CD4-positive, alpha-beta T cell treated with Interleukin-2 at 100 ng/mL for 4 hours (primary cell): ENCODE measurements around the gene SPTBN5.

Experiments
- DNase-seq: peaks from one replicate; pipeline ENCODE4 v3.0.0-alpha.2; 2020; ENCODE audit warnings: low spot score

The SPTBN5 gene

DNA sequence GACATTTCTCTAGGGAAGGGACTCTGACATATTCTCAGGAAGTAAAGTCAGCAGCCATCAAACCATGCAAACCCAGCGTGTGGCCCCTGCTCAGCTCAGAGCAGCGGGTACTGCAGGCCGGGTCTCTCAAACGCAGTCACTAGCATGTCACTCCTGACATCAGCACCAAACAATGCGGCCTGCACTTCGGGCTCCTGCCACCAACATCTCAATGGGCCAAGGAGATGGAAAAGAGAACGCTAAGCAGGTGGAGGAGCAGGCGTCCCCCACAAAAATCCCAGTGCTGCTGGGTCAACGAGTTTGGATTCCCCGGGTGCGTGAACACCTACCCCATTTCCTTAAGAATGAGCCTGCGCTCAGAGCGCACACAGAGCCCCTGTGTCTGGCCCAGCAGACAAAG, 9.9 kb upstream of the SPTBN5 start:
- no peak for DNase-seq

DNA sequence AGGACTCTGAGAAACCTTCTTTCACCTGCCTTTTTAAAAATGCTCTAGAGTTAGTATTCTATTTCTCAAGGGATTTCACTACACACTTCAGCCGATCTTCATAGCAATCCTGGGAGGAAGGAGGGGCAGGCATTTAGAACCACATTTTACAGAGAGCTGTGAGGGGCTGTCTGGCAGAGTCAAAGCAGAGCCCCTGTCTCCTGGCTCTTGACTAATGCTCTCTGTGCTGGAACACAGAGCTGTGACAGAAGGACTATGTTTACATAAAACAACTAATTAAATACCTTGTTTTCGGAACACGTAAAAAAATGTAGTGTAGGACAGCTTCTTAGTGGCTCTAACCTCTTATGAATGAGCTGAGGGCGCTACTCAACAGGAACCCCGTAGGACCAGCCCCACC, 7.6 kb upstream of the SPTBN5 start:
- DNase-seq = no peak

DNA sequence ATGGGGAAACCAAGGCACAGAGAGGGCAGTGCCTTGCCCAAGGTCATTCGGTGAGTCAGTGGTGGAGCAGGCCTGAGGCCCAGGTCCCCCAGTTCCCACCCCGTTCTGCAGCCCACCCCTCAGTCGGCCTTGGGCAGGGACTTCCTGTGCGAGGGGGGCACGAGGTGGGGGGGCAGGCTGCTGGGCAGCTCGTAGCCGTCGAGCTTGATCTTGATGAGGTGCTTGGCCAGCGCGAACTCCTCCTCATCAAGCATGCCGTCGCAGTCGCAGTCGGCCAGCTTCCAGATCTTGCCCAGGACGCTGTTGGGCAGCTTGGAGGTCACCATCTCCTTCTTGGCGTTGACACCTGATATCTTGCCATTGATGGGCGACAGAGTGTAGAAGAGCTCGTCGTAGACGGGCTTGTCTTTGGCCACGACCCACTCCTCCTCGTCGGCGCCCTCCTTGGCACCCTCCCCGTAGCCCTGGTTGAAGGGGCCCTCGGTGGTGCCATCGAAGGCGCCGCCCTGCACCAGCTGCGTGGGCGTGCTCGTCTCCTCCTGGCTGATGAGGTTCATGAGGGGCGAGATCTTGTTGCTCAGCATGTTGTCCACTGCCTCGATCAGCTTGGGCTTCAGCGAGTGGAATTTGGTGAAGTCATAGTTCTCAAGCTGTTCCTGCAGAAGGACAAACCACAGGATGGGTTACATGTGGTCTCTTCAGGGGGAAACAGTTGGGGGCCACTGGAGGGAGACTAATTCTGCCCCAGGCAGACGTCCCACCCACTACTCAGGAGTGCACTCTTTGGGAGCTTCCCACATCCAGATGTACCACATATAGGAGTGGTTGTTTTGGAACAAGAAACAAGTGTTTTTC, 6.9 kb upstream of the SPTBN5 start:
- DNase-seq = no peak

DNA sequence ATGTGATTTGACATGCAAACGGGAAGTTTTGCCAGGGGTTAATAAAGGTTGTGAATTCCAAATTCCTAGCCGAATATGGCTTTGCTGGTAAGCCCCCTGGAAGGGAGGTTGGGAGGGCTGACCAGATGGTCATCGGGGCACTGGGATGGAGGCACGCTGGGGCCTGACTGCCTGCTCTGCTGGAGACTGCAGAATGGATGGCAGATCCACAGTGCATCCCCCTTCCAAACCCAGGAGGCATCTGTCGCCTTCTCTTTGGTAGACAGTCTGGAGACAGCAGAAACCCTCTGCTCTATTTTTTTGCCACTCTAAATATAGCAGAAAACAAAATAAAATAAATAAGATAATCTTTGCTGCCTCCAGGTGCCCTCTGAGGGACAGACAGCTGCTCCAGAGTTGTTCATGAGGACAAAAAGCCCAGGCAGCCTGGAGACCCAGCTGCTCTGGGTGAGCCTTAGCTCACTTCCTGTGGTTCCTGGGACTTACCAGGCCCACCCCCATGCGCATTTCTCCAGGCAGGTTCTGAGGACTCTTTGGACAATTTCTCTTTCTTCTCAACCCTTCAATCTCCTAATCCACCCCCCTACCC, 6.1 kb upstream of the SPTBN5 start:
- DNase-seq = no peak

DNA sequence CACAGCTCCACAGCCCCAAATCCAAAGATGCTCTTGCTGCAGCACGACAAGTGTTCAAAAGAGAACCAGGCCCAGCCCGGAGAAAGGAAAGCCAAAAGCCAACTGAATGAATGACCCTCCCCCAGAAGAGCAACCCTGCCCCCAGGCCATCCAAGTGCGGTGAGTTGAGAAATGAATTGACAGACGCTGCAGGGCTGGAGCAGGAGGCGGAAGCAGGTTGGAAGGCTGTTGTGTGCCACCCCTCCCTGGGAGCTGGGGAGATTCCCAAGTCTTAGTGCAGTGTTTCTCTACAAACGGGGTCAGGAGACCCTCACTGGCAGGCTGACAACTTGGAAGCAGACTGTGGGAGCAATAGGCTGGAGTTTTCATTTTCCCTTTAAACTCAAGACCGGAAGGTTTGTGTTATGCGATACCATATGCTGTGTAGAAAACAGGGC, 3.5 kb upstream of the SPTBN5 start:
- no peak for DNase-seq

DNA sequence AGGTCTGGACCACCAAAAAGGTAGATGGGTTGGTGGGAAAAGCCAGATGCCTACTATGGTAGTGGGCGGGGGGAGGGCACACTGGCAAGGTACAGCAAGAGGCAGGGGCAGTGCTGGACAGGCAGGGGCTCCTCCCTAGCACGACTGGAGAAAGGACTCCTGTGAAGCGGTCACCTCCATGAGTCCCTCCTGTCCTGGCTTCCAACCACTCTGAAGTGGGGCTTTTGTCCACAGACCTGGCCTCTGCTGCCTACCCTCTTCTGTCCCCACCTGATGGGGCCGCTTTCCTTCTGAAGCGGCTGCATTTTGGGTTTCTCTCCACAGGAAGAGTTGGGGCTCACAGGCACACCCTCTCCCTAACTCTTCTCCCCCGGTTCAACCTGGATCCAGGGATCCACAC, 2.7 kb upstream of the SPTBN5 start:
- no peak for DNase-seq

DNA sequence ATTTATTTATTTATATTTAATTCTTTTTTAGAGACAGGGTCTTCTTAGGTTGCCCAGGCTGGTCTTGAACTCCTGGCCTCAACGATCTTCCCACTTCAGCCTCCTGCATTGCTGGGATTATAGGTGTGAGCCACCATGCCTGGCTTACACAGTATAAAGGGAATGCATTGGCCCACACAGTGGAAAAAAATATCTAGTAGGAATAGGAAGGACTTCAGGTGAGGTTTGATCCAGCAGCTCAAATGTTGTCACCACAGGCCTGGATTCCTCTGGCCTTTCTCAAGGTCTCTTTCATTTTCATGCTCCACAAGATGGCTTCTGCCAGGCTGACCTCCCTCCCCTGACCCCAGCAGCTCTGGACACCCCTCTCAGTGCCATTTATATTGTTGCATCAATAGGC, 2.1 kb upstream of the SPTBN5 start:
- DNase-seq = no peak

DNA sequence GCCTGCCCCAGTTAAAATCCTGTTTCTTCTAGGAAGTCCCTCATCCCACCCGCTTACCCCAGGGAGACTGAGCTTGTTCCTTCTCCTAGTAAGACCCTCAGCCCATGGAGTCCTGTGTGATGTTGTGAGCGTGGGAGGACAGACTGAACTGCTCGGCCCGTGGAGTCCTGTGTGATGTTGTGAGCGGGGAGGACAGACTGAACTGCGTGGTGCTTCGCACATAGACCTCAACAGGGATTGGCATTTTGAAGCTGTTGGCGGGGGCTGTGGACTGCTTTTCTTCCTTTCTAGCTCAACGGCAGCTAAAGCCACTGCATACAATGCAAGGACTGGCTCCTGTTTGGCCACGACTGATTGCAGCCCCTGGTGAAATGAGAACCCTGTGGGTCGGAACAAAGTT, 1.6 kb upstream of the SPTBN5 start:
- DNase-seq = peak; percentile 1

DNA sequence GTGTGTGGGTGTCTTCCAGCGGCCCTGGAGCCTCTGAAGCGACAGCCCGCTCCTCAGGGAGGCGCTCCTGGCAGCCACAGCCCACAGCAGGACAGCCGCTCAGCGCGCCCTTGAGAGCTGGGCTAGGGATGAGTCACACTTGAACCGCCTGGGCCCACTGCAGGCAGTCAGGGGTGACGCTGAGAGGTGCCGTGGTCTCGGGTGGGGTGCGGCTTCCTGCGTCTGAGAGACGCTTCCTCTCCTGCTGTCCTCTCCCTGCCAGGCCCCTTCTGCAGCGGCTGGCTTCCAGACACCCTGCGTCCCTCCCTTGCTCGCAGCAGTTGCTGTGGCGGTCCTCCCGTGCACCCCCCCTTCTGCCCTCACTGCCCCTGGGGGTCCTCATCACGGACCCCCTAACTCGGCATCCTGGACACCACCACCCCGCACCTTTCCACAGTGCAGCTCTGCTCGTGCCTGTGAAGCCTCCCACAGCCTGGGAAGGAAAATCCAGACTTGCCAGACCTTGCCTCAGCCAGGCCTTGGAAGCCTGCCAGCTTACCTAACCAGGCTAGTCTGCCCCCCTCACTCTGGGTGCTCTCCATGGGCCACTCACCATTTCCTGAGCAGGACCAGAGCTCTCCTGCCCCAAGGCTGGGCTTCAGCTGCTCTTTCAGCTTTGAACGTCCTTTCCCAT, 1.1 kb upstream of the SPTBN5 start:
- DNase-seq = peak; percentile 95

DNA sequence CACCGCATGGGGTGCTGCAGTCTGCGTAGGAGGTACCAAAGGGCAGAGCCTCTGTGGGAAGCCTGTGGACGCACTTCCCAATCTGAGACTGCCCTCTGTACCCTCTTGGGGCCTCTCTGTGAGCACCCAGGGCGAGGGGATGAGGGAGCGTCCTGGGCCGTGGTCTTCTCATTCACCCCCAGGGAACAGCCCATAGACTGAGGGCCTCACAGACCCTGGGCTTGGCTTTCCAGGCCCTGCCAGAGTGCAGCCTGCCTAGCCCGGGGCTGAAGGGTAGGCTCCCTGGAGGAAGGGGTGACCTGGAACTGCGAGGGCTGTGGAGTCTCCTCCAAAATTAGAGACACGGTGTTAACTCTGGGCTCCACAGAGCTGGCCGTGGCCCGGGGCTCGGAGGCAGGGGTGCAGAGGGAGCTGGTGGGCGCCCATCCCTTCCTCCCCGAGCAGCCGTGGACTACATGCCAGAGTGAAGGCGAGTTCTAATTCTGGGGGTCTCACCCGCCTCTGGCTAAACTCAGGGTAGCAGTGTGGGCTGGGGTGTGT, 468 bp upstream of the SPTBN5 start:
- DNase-seq = no peak

DNA sequence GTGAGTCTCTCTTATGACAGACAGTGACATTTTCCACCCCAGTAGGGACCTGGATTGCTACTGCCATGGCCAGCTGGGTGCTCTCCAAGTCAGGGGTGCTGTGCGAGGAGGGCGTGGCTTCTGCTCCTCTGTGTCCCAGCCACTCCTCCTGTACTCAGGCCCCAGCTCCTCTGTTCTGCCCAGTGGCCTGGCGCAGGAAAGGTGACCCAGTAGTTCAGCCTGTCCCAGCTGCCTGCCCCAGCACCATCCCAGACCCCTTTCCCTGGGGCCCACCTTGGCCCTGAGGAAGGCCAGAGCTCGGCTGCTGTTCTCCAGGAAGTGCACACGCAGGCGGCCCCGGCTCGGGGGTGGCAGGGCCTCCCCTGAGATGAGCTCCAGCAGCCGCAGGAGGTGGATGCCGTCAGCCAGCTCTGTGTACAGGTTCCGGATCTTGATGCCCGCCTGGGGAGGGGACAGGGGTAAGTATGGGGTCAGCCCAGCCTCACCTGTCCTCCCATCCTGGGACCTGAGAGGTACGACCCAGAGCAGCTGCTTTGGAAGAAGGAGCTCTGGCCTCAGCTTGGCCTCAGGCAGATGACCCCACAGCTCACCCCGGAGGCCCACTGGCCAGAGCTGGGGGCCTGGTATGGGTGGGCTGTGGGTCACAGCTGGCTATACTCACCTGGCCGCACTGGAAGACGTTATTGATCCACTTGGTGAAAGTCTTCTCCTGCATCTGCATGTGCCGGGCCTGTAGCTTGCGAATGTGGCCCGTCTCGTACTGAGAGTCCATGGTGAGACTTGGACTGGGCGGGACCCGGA, 1.0 kb downstream of the SPTBN5 start:
- DNase-seq = peak; percentile 11

DNA sequence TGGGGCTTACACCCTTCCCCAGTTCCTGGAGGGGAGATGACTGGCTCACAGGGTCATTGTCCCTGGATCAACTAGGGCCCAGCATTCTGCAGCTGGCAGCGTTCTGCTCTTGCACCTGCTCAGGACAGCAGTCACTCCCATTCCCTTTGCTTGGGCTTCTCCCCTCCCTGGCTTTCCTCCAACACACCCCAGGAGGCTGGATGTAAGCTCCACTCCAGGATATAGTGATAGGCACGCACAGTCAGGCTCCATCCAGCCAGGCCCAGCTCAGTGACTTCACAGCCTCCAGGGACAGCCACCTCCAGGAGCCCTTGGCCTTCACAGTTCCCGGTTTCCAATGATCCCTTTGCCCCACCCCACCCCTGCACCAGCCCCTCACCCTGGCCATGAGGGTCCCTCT, 1.9 kb downstream of the SPTBN5 start:
- no peak for DNase-seq

DNA sequence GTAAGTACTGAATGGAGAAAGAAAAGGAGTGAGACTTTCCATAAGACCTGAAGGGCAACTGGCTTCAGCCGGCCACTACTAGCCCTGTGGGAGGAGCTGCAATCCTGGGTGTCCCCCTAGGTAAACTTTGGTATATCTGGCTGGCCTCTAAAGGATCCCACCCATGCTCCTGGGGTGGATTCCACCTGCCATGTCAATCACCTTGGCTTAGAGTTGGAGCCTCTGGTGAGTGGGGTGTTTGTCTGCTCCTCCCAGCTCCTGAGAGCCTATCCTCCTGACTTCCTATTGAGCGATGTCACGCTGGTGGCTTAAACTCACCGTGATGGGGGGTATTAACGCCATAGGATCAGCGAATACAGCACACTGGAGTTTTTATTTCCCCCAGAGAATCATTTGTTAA, 2.6 kb downstream of the SPTBN5 start:
- no peak for DNase-seq

DNA sequence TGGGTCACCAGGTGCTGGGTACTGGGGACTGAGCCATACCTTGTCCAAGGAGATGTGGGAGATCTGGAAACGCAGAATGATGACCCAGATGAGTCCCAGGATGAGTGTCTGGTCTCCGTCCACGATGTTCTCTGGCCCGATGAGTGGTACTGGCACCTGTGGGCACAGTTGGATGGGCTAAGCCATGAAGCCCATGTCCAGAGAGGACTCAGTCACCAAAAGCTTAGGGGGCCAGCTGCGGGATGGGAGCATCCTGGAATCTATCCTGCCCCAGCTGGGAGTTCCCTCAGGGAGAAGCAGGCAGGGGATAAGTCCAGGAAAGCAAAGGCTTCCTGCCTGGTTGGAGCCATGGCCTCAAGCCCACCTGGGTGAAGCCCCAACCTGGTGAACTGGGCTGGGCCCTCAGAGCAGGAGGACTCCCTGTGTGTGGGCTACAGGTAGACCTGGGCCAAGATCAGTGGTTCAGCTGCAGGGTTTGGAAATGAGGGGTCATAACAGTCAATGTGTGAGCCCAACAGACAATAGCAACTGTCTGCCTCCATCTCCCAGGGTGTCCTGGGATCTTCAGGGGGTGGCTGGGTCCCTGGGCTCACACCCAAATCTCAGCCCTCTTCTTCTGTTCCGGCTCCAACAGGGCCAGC, 3.7 kb downstream of the SPTBN5 start:
- no peak for DNase-seq

DNA sequence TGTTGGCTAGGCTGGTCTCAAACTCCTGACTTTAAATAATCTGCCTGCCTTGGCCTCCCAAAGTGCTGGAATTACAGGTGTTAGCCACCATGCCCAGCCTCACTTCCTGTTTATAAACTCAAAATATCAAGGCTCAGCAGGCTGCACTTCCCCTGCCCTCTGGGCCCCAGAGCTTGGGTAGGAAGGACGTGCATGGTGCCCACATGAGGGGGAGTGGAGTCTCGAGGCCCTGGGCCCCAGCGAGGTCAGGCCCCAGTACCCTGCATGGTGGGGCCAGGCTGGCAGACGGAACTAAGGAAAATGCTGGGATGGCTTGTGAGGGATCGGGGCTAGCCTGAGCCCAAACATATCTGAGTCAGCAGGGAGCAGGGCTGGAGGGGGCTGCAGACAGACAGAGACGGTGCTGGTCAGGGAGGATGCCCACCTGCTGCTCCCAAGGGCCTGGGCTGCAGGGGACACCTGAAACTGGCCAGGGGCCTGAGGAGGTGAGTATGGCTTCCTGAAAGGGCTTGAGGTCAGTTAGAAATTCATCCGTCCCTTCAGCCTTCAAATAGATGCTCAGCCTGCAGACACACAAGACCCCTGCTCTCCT, 5.1 kb downstream of the SPTBN5 start:
- no peak for DNase-seq

DNA sequence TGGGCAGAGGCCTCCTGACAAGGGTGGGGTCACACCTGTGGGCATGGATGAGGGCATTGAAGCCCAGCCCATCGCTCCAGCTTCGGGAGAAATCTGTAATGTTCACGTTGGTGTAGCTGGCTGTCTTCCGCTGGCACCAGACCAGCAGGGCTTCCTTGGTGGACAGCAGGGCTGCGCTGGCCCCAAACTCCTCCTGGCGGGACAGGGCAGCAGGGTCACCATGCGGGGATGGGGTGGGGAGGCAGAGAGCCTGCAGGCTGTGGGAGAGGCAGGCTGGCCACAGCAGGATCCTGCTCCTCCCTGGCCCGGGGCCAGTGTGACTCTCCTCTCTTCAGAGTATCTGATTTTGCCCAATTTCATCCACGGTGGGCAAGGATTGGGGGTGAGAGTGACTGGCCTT, 6.0 kb downstream of the SPTBN5 start:
- no peak for DNase-seq

DNA sequence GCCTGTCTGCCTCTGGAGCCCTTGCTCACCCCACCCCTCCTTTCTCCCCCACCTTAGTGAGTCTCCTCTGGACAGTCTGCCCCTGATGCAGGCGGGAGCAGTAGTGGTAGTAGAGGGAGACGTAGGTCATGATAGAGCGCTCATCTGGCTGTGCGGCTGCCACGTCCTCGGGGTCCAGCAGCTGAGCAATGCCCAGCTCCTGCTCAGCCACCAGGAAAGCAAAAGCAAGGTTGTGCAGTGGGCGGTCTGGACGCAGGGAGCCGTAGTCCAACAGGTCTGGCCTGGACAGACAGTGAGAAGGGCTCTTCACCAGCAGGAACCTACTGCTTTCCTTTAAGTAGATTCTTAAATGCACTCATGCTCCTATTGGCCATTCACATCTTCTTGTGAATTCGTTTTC, 6.7 kb downstream of the SPTBN5 start:
- no peak for DNase-seq

DNA sequence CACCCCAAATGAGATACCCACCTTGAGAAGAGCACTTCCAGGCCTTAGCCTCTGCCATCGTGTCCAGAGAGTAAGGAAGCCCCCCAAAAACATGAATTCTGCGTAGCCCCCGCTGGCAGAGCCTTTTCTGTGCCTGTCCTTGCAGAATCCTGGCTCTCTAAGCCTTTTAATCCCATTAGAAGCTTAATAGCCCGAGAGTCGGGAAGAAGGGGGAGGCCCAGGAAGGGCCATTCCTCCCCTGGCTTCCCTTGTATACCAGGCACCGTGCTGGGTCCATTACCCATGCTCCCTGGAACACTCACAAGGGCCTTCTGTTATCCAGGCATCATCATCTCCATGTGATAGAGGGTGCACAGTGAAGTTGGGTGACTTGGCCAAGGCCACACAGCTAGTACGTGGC, 7.1 kb downstream of the SPTBN5 start:
- no peak for DNase-seq

DNA sequence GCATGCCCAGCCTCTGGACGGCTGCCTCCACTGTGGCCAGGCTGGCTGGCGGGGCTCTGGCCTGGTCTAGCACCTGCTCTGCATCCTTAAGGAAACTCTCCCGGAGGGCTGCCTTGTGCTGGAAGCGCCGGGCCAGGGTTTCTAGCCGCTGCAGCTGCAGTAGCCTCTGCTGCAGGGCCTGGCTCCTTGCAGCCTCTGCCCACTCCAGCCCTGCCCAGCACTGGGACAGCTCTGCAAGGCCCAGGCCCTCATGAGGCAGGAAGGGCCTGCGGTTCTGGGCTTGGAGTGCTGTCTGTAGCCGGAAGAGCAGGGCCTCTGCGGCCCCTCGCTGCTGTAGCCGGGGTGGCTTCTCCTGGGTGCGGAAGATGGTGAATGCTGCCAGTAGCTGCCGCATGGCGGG, 8.0 kb downstream of the SPTBN5 start:
- DNase-seq = no peak

DNA sequence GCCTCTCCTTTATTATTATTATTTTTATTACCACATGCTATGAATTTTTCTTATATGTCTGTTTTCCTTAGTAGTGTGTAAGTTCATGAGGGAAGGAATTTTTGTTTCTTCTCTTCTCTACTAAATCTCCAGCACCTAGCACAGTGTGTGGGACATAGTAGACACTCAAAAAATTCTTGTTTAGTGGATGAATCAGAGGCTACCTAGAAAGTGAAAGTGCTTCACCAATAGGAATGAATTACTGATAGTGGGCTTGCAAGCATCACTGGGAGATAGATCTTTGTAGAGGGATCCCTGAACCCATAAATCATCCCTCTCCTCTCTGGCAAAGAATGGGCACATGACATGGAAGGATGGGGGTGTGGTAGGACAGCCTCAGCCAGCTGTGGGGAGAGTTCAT, 8.5 kb downstream of the SPTBN5 start:
- no peak for DNase-seq

DNA sequence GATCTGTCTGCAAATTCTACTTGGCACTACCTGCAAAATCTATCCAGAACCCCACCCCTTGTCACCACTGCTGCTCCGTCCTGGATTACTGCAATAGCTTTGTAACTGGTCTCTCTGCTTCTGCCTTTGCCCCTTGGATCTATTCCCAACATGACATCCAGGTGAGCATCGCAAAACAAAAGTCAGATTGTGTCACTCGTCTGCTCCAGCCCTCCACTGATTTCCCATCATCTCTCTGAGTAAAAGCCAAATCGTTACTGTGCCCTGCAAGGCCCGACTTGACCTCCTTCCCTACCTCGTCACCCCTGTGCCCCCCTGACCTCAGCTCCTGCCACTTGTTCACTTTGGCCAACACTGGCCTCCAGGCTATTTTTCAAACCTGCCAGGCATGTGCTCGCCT, 9.4 kb downstream of the SPTBN5 start:
- DNase-seq = no peak

DNA sequence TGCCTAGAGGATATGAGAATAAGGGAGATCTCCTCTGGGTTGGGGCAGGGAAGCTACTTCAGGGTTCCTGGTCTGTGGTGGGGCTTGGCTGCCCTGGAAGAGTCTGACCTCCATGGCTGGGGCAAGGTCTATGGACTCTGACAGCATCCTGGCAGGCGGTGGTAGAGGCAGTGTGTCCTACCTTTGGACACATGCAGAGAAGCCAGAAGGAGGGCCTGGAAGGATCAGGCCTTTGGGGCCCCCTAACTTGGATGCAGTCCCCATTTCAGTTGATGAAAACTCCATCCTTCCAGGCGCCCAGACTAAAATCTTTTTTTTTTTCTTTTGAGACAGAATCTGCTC, 10.4 kb downstream of the SPTBN5 start:
- DNase-seq = no peak
